PC-9 (cell line): ENCODE measurements around the gene TRIM43B. TPM values are rescaled to one million over a fixed set of nuclear protein-coding genes. Genes with fewer than 3 reads are reported as not detected.
"Not testable (repeated sequence)": the region's sequence is repeated elsewhere in the genome, so short reads cannot be mapped to it uniquely, and the experiment has no call there.

Experiments used
- BruUV-seq: library from RNA; stranded (reverse); fragments of 400-500 nt; replicated peaks from 2 replicates; lab custom pipeline; 2021; lab: Mats Ljungman, UMichigan
- CTCF ChIA-PET: fragments of 300-600 bp; sonication (Branson Sonifier 250); formaldehyde crosslinking; loops from one replicate; lab custom pipeline; 2022; ENCODE audit warnings: antibody characterized with exemption; lab: Charles Lee
- POLR2A ChIA-PET: fragments of 300-600 bp; sonication (Branson Sonifier 250); formaldehyde crosslinking; loops from one replicate; lab custom pipeline; 2022; ENCODE audit warnings: antibody characterized with exemption; ENCODE audit not compliant: unreplicated experiment; lab: Charles Lee
- DNase-seq, 2 experiments: peaks; one replicate each; pipeline versions ENCODE4 v3.0.0 to v3.0.0-alpha.2; 2015 to 2022; ENCODE audit warnings: mixed read lengths in 1 of 2
- H2AFZ ChIP-seq: fragments of 200-600 bp; sonication (generic); 2 replicates; pipeline ENCODE4 v1.8.1; 2017; ENCODE audit warnings: antibody characterized with exemption
- H3F3A ChIP-seq: fragments of 200-600 bp; sonication (generic); 2 replicates; pipeline ENCODE4 v1.8.1; 2017; ENCODE audit warnings: antibody characterized with exemption, mild to moderate bottlenecking, low read depth; ENCODE audit not compliant: insufficient read depth
- H3K27ac ChIP-seq: fragments of 200-600 bp; sonication (generic); 2 replicates; pipeline ENCODE4 v1.6.1; 2016; ENCODE audit warnings: mixed run types
- H3K27me3 ChIP-seq: fragments of 200-600 bp; sonication (generic); 2 replicates; pipeline ENCODE4 v1.6.1; 2016; ENCODE audit warnings: low read depth, mixed run types; ENCODE audit not compliant: insufficient read depth
- H3K36me3 ChIP-seq: fragments of 200-600 bp; sonication (generic); 2 replicates; pipeline ENCODE4 v1.6.1; 2016; ENCODE audit warnings: low read depth, mixed run types
- H3K4me1 ChIP-seq: fragments of 200-600 bp; sonication (generic); replicated peaks from 2 replicates; pipeline ENCODE4 v1.6.1; 2016; ENCODE audit warnings: mixed run types; ENCODE audit not compliant: insufficient read depth
- H3K4me2 ChIP-seq: fragments of 200-600 bp; sonication (generic); 2 replicates; pipeline ENCODE4 v1.6.1; 2017; ENCODE audit warnings: mixed run types
- H3K4me3 ChIP-seq: fragments of 200-600 bp; sonication (generic); 2 replicates; pipeline ENCODE4 v1.6.1; 2016; ENCODE audit warnings: mixed run types
- H3K79me2 ChIP-seq: fragments of 200-600 bp; sonication (generic); 2 replicates; pipeline ENCODE4 v1.6.1; 2017; ENCODE audit warnings: low read depth, mixed run types
- H3K9me2 ChIP-seq: fragments of 200-600 bp; sonication (generic); 2 replicates; pipeline ENCODE4 v1.8.1; 2017; ENCODE audit warnings: mild to moderate bottlenecking; ENCODE audit not compliant: insufficient read depth
- H3K9me3 ChIP-seq: fragments of 200-600 bp; sonication (generic); 2 replicates; pipeline ENCODE4 v1.8.1; 2016; ENCODE audit warnings: low read depth; ENCODE audit not compliant: insufficient read depth
- H4K20me1 ChIP-seq: fragments of 200-600 bp; sonication (generic); 2 replicates; pipeline ENCODE4 v1.8.1; 2017; ENCODE audit not compliant: insufficient read depth
- intact Hi-C: fragments of 100-400 bp; cut with micrococcal nuclease; formaldehyde crosslinking; loops from one replicate; pipeline ENCODE4 v1.10.0; 2022; ENCODE audit not compliant: unreplicated experiment
- total RNA-seq: library from RNA; stranded (reverse); gene quantifications from 2 replicates; pipeline ENCODE4 v1.2.3, GENCODE V29; 2021

TRIM43B gene
- total RNA-seq, 1 experiment from 2014 or later: not detected

- H3K36me3 ChIP-seq, H3K27me3 ChIP-seq, CTCF ChIA-PET, H3K9me2 ChIP-seq, H3K27ac ChIP-seq, H3K4me1 ChIP-seq, intact Hi-C loops, H3K4me3 ChIP-seq, POLR2A ChIA-PET, H3K9me3 ChIP-seq, BruUV-seq, H3K79me2 ChIP-seq, H2AFZ ChIP-seq, DNase-seq, H3K4me2 ChIP-seq, H3F3A ChIP-seq, H4K20me1 ChIP-seq: not testable (repeated sequence)
These were observed 21.3 kb downstream of the TRIM43B start for GRCh38 chr2:95463292-95463691.

DNA sequence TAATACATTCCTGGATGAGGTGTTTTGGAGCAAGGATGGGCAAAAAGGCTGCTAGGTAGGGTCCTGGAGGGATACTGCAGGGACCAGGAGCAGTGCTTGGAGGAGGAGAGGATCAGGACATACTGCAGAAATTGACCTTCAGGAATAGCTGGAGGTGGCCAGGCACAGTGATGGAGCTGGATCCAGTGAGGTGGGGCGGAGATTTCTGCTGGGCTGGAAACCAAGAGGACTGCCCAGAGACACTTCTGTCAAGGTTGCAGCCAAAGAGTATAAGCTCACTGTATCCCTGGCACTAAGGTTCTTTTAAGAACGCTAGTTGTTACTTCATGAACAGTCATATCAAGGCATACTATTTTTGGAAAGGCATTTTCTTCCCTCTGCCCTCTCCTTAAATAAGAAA is 39.2 kb downstream of the TRIM43B start:
- H3K9me3 ChIP-seq, H3K4me2 ChIP-seq, POLR2A ChIA-PET, H2AFZ ChIP-seq, H3K27ac ChIP-seq, H3K27me3 ChIP-seq, H3K4me3 ChIP-seq, H3K79me2 ChIP-seq, H3F3A ChIP-seq, intact Hi-C loops, H3K9me2 ChIP-seq, H3K4me1 ChIP-seq, CTCF ChIA-PET, BruUV-seq, H3K36me3 ChIP-seq, DNase-seq, H4K20me1 ChIP-seq: not testable (repeated sequence)

DNA sequence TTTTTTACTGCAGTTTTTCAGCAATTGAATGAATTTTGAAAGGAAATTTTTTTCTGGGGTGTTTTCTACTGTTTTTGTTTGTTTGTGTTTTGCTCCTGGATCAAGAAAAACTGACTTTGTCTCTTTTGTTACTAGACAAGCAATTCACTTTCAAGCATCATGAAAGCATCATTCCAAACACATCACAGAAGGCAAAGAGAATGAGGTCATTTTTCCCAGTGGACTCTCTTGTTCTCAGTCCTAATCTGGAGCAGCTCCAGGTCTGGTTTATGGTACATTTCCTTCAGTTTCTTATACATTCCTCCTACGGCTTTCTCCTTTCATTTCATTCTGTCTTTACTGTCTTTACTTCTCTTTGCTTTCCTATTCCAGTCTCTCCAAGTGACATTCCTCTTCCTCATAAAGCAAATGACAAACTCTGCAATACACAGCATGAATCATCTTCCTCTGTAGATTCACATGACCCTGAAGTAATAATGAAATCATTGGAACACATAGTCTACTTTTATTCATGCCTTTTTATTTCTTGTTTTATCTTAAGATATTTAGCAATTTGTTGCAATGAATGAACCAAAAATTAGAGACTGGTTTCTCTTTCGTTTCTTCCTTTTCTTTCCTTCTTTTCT is 42.0 kb downstream of the TRIM43B start:
- H3K79me2 ChIP-seq, H3K9me3 ChIP-seq, CTCF ChIA-PET, H3F3A ChIP-seq, POLR2A ChIA-PET, H3K36me3 ChIP-seq, intact Hi-C loops, H4K20me1 ChIP-seq, H3K4me3 ChIP-seq, H3K27ac ChIP-seq, H2AFZ ChIP-seq, H3K9me2 ChIP-seq, DNase-seq, H3K4me1 ChIP-seq, BruUV-seq, H3K4me2 ChIP-seq, H3K27me3 ChIP-seq: not testable (repeated sequence)

GRCh38 chr2:95435872-95436209 is 48.7 kb downstream of the TRIM43B start:
- POLR2A ChIA-PET, H3K27ac ChIP-seq, H4K20me1 ChIP-seq, DNase-seq, H3K9me3 ChIP-seq, H2AFZ ChIP-seq, intact Hi-C loops, H3K27me3 ChIP-seq, H3K9me2 ChIP-seq, H3K36me3 ChIP-seq, CTCF ChIA-PET, H3F3A ChIP-seq, H3K79me2 ChIP-seq, BruUV-seq, H3K4me2 ChIP-seq, H3K4me3 ChIP-seq, H3K4me1 ChIP-seq: not testable (repeated sequence)

- TSS peak; percentile 72 for BruUV-seq
These were observed 49.2 kb downstream of the TRIM43B start for GRCh38 chr2:95435162-95435871.

GRCh38 chr2:95434507-95435076 is 50.0 kb downstream of the TRIM43B start:
- CTCF ChIA-PET, H3K4me3 ChIP-seq, H4K20me1 ChIP-seq, H3K9me2 ChIP-seq, H2AFZ ChIP-seq, H3K79me2 ChIP-seq, BruUV-seq, H3K4me2 ChIP-seq, H3K27me3 ChIP-seq, POLR2A ChIA-PET, H3F3A ChIP-seq, H3K4me1 ChIP-seq, H3K36me3 ChIP-seq, intact Hi-C loops, H3K9me3 ChIP-seq: not testable (repeated sequence)
- H3K27ac ChIP-seq: peak overlapping the region; percentile 43; the same call in 1 of the 2 replicates
- peak; percentile 85 to 96 for DNase-seq

More at GRCh38 chr2:95435162-95435871, 49.2 kb downstream of the TRIM43B start:
- CTCF ChIA-PET, H3F3A ChIP-seq, POLR2A ChIA-PET, H3K9me2 ChIP-seq, H3K79me2 ChIP-seq, DNase-seq, H3K4me2 ChIP-seq, H3K36me3 ChIP-seq, H2AFZ ChIP-seq, H3K27ac ChIP-seq, H3K27me3 ChIP-seq, H3K9me3 ChIP-seq, H3K4me3 ChIP-seq, intact Hi-C loops, H4K20me1 ChIP-seq, H3K4me1 ChIP-seq: not testable (repeated sequence)

GRCh38 chr2:95433973-95434372 is 50.6 kb downstream of the TRIM43B start:
- intact Hi-C loops, H3K4me3 ChIP-seq, H3K27me3 ChIP-seq, H3K9me3 ChIP-seq, H3K79me2 ChIP-seq, H3K4me1 ChIP-seq, CTCF ChIA-PET, H3K9me2 ChIP-seq, BruUV-seq, H3K36me3 ChIP-seq, H3F3A ChIP-seq, H4K20me1 ChIP-seq, POLR2A ChIA-PET, H3K27ac ChIP-seq, H2AFZ ChIP-seq: not testable (repeated sequence)
- peak overlapping the region; percentile 15; the same call in 1 of the 2 replicates for H3K4me2 ChIP-seq
- peak in 1 of 2 experiments; percentile 12 for DNase-seq
